IMR-90 (cell line): ENCODE measurements around the gene LDLRAD4. TPM values are rescaled to one million over a fixed set of nuclear protein-coding genes. Genes with fewer than 3 reads are reported as not detected.

Source experiments
- ATAC-seq: fragments of 200-7000 bp; cut with Tn5 transposase; 2 replicates; pipeline ENCODE4 v1.9.1; 2020; ENCODE audit warnings: low read depth, mild to moderate bottlenecking, moderate library complexity
- BruUV-seq: library from RNA; stranded (reverse); fragments of 400-500 nt; replicated peaks from 2 replicates; lab custom pipeline; 2021; lab: Mats Ljungman, UMichigan
- CTCF ChIA-PET: fragments of 300-600 bp; formaldehyde crosslinking; extraction: SDS; loops from one replicate; lab custom pipeline; 2021; ENCODE audit warnings: antibody characterized with exemption; lab: Yijun Ruan, JAX
- POLR2A ChIA-PET: fragments of 300-600 bp; sonication (Branson Sonifier 250); formaldehyde crosslinking; loops from one replicate; lab custom pipeline; 2022; ENCODE audit warnings: antibody characterized with exemption; ENCODE audit not compliant: unreplicated experiment; lab: Charles Lee
- DNase-seq: peaks from one replicate; pipeline ENCODE4 v3.0.0; 2013
- H2AFZ ChIP-seq: replicated peaks from 2 replicates; pipeline ENCODE3; 2013; ENCODE audit warnings: low read length, mild to moderate bottlenecking; ENCODE audit not compliant: poor library complexity
- H2AK5ac ChIP-seq: 2 replicates; pipeline ENCODE4 v1.6.1; 2013; ENCODE audit warnings: low read depth, low read length, inconsistent platforms
- H2AK9ac ChIP-seq: replicated peaks from 2 replicates; pipeline ENCODE3; 2013; ENCODE audit warnings: mild to moderate bottlenecking, low read depth, low read length, moderate library complexity; ENCODE audit not compliant: poor library complexity
- H2BK120ac ChIP-seq: 2 replicates; pipeline ENCODE4 v1.6.1; 2013; ENCODE audit warnings: low read depth, low read length, inconsistent platforms
- H2BK15ac ChIP-seq: 3 replicates; pipeline ENCODE4 v1.6.1; 2013; ENCODE audit warnings: low read depth, low read length, inconsistent platforms
- H2BK20ac ChIP-seq: 2 replicates; pipeline ENCODE4 v1.6.1; 2013; ENCODE audit warnings: low read depth, mild to moderate bottlenecking, inconsistent platforms, low read length, moderate library complexity
- H2BK5ac ChIP-seq: 2 replicates; pipeline ENCODE4 v1.6.1; 2013; ENCODE audit warnings: mild to moderate bottlenecking, low read depth, low read length, inconsistent platforms; ENCODE audit not compliant: poor library complexity, severe bottlenecking
- H3K14ac ChIP-seq: replicated peaks from 2 replicates; pipeline ENCODE4 v1.6.1; 2013; ENCODE audit warnings: low read depth, low read length, inconsistent platforms
- H3K18ac ChIP-seq: 2 replicates; pipeline ENCODE4 v1.6.1; 2013; ENCODE audit warnings: low read depth, low read length, control low read depth
- H3K23ac ChIP-seq: 2 replicates; pipeline ENCODE4 v1.6.1; 2013; ENCODE audit warnings: low read depth, low read length, inconsistent platforms
- H3K27ac ChIP-seq: 2 replicates; pipeline ENCODE4 v1.5.1; 2013; ENCODE audit warnings: mild to moderate bottlenecking, control low read depth, low read length; ENCODE audit not compliant: insufficient read depth
- H3K27me3 ChIP-seq: 2 replicates; pipeline ENCODE4 v1.6.1; 2013; ENCODE audit warnings: low read length; ENCODE audit not compliant: control insufficient read depth, insufficient read depth
- H3K36me3 ChIP-seq: 2 replicates; pipeline ENCODE4 v1.6.1; 2013; ENCODE audit warnings: low read length, mixed read lengths; ENCODE audit not compliant: control insufficient read depth, insufficient read depth
- H3K4ac ChIP-seq: 2 replicates; pipeline ENCODE4 v1.6.1; 2013; ENCODE audit warnings: low read depth, low read length, inconsistent platforms
- H3K4me1 ChIP-seq: 2 replicates; pipeline ENCODE4 v1.6.1; 2013; ENCODE audit warnings: low read length, mixed read lengths; ENCODE audit not compliant: control insufficient read depth, insufficient read depth
- H3K4me2 ChIP-seq: 2 replicates; pipeline ENCODE4 v1.6.1; 2013; ENCODE audit warnings: low read depth, mild to moderate bottlenecking, control low read depth, low read length, moderate library complexity
- H3K4me3 ChIP-seq: 2 replicates; pipeline ENCODE4 v1.5.1; 2013; ENCODE audit warnings: low read depth, mild to moderate bottlenecking, control low read depth, low read length, moderate library complexity; ENCODE audit not compliant: insufficient read depth
- H3K56ac ChIP-seq: 2 replicates; pipeline ENCODE4 v1.6.1; 2013; ENCODE audit warnings: low read length, inconsistent platforms; ENCODE audit not compliant: insufficient read depth; ENCODE audit errors: extremely low read depth
- H3K79me1 ChIP-seq, 2 experiments: 2 replicates each; pipeline ENCODE4 v1.6.1; 2013; ENCODE audit warnings: low read length in 2 of 2, inconsistent platforms in 1 of 2, low read depth in 1 of 2
- H3K9ac ChIP-seq: 2 replicates; pipeline ENCODE4 v1.6.1; 2013; ENCODE audit warnings: low read depth, low read length, control low read depth
- H3K9me1 ChIP-seq: 2 replicates; pipeline ENCODE4 v1.6.1; 2013; ENCODE audit warnings: low read length, inconsistent platforms; ENCODE audit not compliant: insufficient read depth
- H3K9me3 ChIP-seq: 2 replicates; pipeline ENCODE4 v1.6.1; 2013; ENCODE audit warnings: low read length; ENCODE audit not compliant: control insufficient read depth, insufficient read depth
- H4K20me1 ChIP-seq: 2 replicates; pipeline ENCODE4 v1.6.1; 2013; ENCODE audit warnings: low read length, inconsistent platforms; ENCODE audit not compliant: insufficient read depth
- H4K5ac ChIP-seq: 2 replicates; pipeline ENCODE4 v1.6.1; 2013; ENCODE audit warnings: mild to moderate bottlenecking, low read depth, low read length, control low read depth
- H4K8ac ChIP-seq, 2 experiments: 2 replicates each; pipeline ENCODE4 v1.6.1; 2013; ENCODE audit warnings: low read depth in 2 of 2, low read length in 2 of 2, control low read depth in 1 of 2, inconsistent platforms in 1 of 2
- H4K91ac ChIP-seq: 2 replicates; pipeline ENCODE4 v1.6.1; 2013; ENCODE audit warnings: low read depth, low read length, inconsistent platforms; ENCODE audit not compliant: insufficient read depth
- BHLHE40 ChIP-seq: fragments of 150-350 bp; IDR thresholded peaks from 2 replicates; pipeline ENCODE4 v1.6.1; 2016; ENCODE audit warnings: mild to moderate bottlenecking, low read depth, low read length
- CEBPB ChIP-seq: IDR thresholded peaks from 2 replicates; pipeline ENCODE4 v1.6.1; 2012; ENCODE audit warnings: low read depth, low read length, improper control_type of control experiment
- FOS ChIP-seq: fragments of 150-350 bp; IDR thresholded peaks from 2 replicates; pipeline ENCODE4 v1.6.1; 2016; ENCODE audit warnings: low read depth, low read length
- MAFK ChIP-seq: IDR thresholded peaks from 2 replicates; pipeline ENCODE4 v1.6.1; 2012; ENCODE audit warnings: low read depth, low read length, improper control_type of control experiment
- MXI1 ChIP-seq: IDR thresholded peaks from 2 replicates; pipeline ENCODE4 v1.6.1; 2012; ENCODE audit warnings: low read depth, mild to moderate bottlenecking, low read length, moderate library complexity, borderline replicate concordance
- NFE2L2 ChIP-seq: fragments of 150-350 bp; IDR thresholded peaks from 2 replicates; pipeline ENCODE4 v1.6.1; 2016; ENCODE audit warnings: low read depth, mild to moderate bottlenecking, low read length
- RAD21 ChIP-seq: IDR thresholded peaks from 2 replicates; pipeline ENCODE4 v1.6.1; 2012; ENCODE audit warnings: low read length, improper control_type of control experiment
- RCOR1 ChIP-seq: IDR thresholded peaks from 2 replicates; pipeline ENCODE4 v1.6.1; 2012; ENCODE audit warnings: mild to moderate bottlenecking, low read length, improper control_type of control experiment; ENCODE audit not compliant: insufficient replicate concordance
- WGBS, 2 experiments: methylation state at CpG; one replicate each; pipeline versions ENCODE4 v1.1.5 to v1.1.7; 2013; ENCODE audit warnings: missing lambda C conversion rate in 2 of 2; ENCODE audit not compliant: insufficient read length in 1 of 2; ENCODE audit errors: extremely low coverage in 2 of 2; 5-methylcytosine and 5-hydroxymethylcytosine counted together
- dilution Hi-C: fragments of 300-500 bp; cut with HindIII; formaldehyde crosslinking; loops from one replicate; pipeline ENCODE4 v1.14.3; 2018; ENCODE audit warnings: low sequenced_read_pairs; ENCODE audit not compliant: unreplicated experiment
- in situ Hi-C: fragments of 300-500 bp; cut with MboI; formaldehyde crosslinking; loops from 3 replicates; pipeline ENCODE4 v1.14.3; 2019; ENCODE audit warnings: low sequenced_read_pairs, inconsistent platforms, mixed read lengths
- intact Hi-C: fragments of 100-400 bp; cut with micrococcal nuclease; formaldehyde crosslinking; loops from 2 replicates; pipeline ENCODE4 v1.10.0; 2022
- polyA plus RNA-seq, 3 experiments: library from polyadenylated mRNA; depleted of rRNA; stranded (reverse); fragments of >200 nt; gene quantifications; 2 replicates each; pipeline ENCODE4 v1.2.3, GENCODE V29; 2012; ENCODE audit warnings: low replicate concordance in 1 of 3
- total RNA-seq: library from RNA; depleted of rRNA; stranded (reverse); fragments of >200 nt; gene quantifications from 2 replicates; pipeline ENCODE4 v1.2.3, GENCODE V29; 2012
- TF ChIP-seq, protein P1 (sequence below): conservative IDR thresholded peaks from 2 replicates; pipeline ENCODE4 v1.5.1; 2012; ENCODE audit warnings: mild to moderate bottlenecking, low read depth, low read length, improper control_type of control experiment

Gene LDLRAD4
- total and polyA plus RNA-seq, 2 of the 4 experiments (the other 2 are of a cell fraction) = not detected

DNA sequence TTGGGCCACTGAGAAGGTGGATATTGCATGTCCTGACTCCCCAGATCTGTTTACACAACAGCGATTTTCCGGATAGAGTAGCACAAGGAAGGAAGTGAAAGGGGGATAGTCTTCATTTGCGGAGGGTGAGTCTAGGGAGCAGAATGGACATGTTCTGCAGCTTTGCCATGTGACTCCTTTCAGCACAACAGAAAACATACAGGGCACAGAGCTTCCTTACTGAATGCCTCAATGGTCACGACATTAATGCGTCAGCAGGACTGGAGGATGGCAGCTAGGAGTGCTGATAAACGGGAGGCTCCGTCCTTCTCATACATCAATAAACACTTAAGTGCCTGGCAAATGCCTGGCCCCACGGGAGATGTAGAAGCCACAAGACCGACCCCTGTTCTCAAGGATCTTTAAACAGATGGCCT, 344.8 kb downstream of the LDLRAD4 start:
- BruUV-seq = no TSS peak
- Histone ChIP-seq H3K14ac (no peak overlapping the region), H3K36me3 (no peaks in the 10 kb centered on the region), H3K4ac (no peak overlapping the region), H3K18ac (no peak overlapping the region), H4K20me1 (no peaks in the 10 kb centered on the region), H3K27me3 (no peaks in the 10 kb centered on the region; the same call in 1 of the 2 replicates), H3K9me3 (no peaks in the 10 kb centered on the region), H3K4me2 (no peak overlapping the region), H4K8ac (no peak overlapping the region), H3K23ac (no peak overlapping the region), H3K9me1 (no peaks in the 10 kb centered on the region), H2AK9ac (no peak overlapping the region), H3K4me3 (no peak overlapping the region), H2BK20ac (no peak overlapping the region), H3K9ac (no peak overlapping the region), H2BK15ac (no peak overlapping the region), H2BK5ac (no peak overlapping the region), H3K27ac (no peak overlapping the region), H4K5ac (no peak overlapping the region), H3K79me1 (no peaks in the 10 kb centered on the region), H4K91ac (no peak overlapping the region), H3K56ac (no peak overlapping the region), H3K4me1 (no peaks in the 10 kb centered on the region), H2AFZ (no peak overlapping the region), H2AK5ac (no peak overlapping the region), H2BK120ac (no peak overlapping the region)
- ChIA-PET POLR2A (no interaction called here), CTCF (no interaction called here)
- DNase-seq (no peak), ATAC-seq (no peak)
- in situ Hi-C loops = no loop called here
- dilution Hi-C loops = no loop called here
- WGBS, 2 experiments = no CpG with 5 or more reads among the region's 9 CpGs
- TF ChIP-seq, protein P1, sequence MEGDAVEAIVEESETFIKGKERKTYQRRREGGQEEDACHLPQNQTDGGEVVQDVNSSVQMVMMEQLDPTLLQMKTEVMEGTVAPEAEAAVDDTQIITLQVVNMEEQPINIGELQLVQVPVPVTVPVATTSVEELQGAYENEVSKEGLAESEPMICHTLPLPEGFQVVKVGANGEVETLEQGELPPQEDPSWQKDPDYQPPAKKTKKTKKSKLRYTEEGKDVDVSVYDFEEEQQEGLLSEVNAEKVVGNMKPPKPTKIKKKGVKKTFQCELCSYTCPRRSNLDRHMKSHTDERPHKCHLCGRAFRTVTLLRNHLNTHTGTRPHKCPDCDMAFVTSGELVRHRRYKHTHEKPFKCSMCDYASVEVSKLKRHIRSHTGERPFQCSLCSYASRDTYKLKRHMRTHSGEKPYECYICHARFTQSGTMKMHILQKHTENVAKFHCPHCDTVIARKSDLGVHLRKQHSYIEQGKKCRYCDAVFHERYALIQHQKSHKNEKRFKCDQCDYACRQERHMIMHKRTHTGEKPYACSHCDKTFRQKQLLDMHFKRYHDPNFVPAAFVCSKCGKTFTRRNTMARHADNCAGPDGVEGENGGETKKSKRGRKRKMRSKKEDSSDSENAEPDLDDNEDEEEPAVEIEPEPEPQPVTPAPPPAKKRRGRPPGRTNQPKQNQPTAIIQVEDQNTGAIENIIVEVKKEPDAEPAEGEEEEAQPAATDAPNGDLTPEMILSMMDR = no peak
- no peak for TF ChIP-seq FOS
- TF ChIP-seq BHLHE40 = no peak
- TF ChIP-seq RCOR1 = no peak
- TF ChIP-seq RAD21 = no peak
- no peak for TF ChIP-seq MAFK
- TF ChIP-seq MXI1 = no peak
- TF ChIP-seq CEBPB = no peak
- TF ChIP-seq NFE2L2 = no peak
- intact Hi-C loops = no loop called here
